PC-9 (cell line): Measurements from ENCODE around the gene TANK.

Source experiments
- EZH2 ChIP-seq: fragments of 200-600 bp; sonication (generic); IDR thresholded peaks from 2 replicates; pipeline ENCODE4 v1.8.0; 2017; ENCODE audit warnings: antibody characterized with exemption, low read depth
- TF ChIP-seq, protein P1 (sequence below): fragments of 200-600 bp; sonication (generic); conservative IDR thresholded peaks from 2 replicates; pipeline ENCODE4 v1.6.1; 2017; ENCODE audit warnings: mixed run types, antibody characterized with exemption, mild to moderate bottlenecking, moderate library complexity

DNA sequence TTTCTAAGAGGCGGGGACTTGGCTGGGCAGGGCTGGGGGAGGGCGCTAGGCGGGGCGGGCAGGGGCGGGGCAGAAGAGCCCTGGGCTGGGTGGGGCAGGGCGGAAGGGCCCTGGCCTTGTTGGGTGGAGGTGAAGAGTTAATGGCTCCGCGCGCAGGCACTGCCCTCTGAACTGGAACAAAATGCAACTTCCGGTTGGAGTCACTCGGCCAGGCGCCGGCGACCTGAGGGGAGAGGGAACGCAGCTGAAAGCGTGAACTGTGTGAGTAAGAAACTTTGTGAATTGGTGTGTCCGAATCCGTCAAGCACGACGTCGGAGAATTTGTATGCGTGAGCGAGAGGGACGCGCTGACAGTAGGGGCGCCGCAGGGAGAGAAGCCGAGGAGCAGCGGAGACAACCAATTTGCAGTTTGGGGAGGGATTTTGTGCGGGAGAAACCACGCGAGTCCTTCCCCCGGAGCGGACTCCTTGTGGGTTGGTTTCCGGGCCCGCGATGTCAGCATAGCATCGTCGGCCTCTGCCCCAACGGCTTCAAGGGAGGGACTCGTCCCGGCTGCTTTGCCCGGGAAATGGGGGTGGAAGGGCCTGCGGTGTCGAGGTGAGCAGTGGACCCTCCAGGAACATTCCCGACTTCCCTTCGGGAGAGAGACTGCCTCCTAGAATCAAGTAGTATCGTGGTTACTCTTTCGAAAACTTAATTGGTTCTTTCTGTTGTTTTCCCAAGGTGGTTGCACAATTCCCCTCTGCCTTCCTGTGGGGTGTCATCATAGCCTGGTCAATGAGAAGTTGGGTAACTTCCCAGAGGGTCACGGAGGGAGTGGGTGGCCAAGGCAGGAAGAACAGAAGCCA, at the start of gene TANK:
- no peak for TF ChIP-seq EZH2
- TF ChIP-seq, protein P1, sequence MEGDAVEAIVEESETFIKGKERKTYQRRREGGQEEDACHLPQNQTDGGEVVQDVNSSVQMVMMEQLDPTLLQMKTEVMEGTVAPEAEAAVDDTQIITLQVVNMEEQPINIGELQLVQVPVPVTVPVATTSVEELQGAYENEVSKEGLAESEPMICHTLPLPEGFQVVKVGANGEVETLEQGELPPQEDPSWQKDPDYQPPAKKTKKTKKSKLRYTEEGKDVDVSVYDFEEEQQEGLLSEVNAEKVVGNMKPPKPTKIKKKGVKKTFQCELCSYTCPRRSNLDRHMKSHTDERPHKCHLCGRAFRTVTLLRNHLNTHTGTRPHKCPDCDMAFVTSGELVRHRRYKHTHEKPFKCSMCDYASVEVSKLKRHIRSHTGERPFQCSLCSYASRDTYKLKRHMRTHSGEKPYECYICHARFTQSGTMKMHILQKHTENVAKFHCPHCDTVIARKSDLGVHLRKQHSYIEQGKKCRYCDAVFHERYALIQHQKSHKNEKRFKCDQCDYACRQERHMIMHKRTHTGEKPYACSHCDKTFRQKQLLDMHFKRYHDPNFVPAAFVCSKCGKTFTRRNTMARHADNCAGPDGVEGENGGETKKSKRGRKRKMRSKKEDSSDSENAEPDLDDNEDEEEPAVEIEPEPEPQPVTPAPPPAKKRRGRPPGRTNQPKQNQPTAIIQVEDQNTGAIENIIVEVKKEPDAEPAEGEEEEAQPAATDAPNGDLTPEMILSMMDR: no peak
